Smooth muscle cell of the brain vasculature (primary cell): ENCODE results near the gene IL21R.

ENCODE experiments used
- DNase-seq: peaks from one replicate; pipeline ENCODE4 v3.0.0-alpha.2; 2012; ENCODE audit warnings: low read depth, low spot score

Gene IL21R

DNA sequence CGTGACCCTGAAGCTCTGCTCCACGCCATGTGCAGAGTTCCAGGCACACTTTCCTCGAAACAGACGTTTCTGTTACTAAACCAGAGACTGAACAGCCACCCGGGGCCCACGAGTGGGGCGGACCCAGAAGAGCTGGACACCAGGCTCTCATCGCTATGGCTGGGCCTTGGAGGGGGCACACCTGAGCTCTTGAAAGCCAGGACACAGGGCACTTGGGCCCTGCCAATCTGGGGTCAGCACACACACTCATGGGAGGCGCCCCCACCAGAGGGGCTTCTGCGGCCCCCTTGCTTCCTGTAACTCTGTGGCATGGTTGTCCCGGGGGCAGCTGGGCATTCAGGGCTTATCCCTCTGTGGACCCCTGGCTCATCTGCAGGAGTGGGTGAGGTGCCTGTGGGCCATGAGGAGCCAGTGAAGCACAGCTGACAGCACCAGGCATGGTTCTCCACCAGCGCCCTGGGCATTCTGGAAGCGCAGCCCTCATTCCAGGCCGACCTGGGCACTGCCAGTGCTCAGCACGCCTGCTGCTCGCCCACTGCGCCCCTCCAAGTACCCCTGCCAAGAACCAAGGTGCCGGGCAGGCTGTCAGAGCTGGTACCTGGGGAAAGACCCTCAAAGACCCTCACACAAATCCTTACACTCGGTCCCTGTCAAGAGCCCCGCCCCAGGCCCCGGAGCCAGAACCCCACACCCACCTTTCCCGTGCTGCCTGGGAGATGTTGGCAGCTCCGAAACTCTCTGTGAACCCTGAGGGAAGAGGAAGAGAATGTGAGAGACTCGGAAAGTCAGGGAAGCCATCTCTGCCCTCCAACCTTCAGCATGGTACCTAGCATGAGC, 61.1 kb downstream of the IL21R start:
- no peak for DNase-seq

DNA sequence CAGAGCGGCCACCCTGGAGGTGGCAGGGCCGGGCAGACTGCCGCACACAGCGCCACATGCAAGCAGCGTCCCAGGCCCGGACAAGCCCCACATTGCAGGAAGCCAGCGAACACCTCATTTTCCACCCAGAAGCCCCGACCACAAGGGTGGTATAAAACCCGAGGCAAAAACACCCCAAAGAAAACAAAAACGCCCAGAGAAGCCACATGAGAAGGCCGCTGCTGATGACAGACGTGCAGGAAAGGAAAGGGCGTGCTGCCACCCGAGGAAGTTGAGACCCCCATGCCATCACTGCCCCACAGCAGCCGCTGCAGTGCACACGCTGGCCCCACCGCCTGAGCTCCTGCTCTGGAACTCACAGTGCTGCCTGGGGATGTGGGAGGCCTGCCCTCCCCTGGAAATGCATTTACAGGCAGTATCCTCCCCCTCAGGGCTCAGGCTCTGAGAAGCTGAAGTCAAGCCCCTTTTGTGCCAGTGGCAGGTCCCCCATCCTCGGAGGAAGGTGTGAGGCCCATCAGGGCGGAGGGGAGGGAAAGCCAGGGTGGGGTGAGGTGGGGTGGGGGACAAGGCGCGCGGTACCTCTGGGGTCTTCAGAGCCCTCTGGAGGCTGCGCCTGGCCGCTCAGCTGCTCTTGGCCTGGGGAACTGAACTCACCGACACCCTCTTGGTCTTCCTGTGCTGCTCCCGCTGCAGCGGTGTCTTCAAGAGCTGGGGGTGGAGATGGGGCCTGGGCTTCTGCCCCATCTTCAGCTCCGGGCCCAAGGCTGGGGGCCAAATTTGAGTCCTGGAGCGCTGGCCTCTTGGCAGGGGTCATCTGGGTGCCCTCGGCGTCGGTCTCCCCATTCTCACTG, 62.0 kb downstream of the IL21R start:
- DNase-seq: no peak

DNA sequence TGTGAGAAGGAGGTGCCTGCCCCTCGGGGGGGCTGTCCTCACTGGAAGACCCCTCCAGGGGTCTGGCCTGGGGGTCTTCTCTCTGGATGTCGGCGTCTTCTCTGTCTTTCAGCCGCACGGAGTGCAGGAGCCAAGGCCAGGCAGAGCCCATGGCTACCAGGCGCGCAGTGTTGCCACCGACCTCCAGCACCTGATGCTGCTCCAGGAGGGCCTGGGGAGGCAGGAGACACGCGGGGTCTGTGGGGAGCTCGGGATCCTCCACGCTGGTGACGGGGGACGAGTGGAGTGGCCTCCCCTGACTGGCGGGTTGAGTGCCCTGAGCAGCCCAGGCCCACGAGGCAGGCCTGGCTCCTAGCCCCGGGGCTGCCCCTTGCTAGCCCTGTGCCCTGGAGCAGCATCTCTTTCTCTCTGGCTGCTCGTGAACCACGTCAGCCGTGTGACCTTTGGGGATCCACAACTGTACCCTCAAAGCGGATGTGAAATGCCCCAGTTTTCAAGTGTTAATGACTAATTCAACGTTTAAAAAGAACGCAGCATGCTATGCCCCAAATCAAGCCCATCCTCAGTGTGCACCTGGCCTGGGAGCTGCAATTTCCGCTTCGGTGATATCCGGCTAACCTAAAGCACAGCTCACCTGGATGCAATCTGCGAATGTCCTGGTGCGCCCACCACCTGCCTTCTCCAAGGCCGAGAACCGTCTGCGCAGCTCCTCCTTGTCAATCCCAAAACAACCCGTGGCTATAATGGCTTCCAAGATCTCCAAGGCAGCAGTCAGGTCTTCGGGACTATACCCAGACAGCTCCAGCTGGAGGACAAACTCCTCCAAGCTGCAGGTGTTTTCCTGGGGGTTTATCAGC, 62.9 kb downstream of the IL21R start:
- DNase-seq: no peak

DNA sequence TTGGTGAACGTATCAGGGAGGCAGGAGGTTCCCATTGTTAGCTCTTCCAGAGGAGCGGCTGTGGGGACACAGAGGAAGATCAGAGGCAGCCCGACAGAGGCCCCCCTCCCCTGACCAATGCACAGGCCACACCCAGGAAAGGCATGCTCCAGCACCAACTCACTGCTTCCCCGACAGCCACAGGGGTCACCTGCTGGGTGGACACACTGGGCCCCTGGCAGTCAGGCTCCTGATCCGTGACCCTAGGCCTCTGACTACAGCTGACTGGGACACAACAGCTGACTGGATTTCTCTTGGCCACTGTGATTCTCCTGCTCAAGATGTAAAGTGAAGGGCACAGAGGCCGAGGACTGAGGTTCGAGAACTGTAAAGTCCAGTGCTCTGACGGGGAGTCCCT, 63.5 kb downstream of the IL21R start:
- DNase-seq: no peak

DNA sequence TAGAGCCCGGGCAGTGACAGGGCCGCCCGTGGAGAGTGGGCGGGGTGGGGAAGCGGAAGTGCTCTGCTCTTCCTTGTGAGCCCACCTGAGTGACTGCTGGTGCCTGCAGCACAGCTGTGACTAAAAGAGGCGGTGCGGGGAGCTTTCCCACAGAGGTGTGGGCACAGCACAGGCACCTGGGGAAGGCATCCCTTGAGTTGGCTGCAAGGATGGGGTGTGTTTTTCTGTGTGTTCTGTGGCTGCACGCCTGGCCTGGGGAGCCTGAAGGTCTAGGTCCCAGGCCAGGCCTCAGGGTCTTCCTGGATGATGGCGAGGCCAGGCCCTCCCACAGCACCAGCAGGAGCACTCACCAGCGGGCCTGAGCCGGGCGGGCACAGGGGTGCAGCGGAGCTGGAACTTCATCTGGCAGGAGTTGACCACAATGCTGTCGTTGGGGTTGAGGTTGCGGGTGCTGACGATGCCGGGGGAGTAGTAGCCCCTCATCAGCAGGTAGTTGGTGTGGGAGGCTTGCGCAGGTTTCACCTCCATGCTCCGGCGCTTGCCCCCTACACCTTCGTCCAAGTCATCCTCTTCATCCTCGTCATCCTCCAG, 67.1 kb downstream of the IL21R start:
- no peak for DNase-seq

DNA sequence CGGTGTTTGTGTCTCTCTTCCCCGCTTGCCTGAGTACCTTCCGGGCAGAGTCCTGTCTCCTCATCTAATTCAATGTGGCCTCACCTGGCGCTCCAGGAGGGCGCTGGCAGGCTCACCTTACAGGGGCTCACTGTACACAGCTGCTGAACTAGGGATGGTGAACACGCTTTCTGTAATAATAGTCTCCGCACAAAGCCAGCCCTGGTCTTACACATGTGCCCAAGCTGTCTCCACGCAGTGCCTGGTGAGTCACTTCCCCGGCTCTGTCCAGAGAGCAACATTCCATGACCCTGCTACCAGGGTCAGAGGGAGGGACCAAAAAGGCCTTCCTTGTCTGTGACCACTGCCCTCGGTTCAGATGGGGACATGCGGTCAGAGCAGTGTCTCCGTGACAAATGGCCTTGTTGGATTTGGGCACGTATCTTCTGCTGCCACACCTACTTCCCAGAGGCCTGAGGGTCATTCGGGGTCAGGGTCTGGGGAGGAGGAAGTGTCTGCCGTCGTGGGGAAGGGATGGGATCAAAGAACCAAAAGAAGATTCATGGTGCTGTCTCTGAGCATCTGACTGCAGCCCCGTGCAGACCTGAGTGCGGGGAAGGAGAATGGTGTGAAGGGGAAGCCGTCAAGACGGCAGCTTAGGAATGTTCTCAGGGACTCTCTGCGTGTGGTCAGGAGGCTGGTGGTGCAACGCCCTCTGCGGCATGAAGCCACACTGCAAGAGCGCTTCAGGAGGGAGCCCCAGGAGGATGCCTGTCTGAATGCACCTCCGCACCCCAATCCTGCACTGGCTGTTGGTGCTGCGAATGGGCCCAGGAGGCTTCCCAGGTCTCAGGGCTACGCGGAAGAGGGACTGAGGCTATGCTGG, 68.8 kb downstream of the IL21R start:
- no peak for DNase-seq

DNA sequence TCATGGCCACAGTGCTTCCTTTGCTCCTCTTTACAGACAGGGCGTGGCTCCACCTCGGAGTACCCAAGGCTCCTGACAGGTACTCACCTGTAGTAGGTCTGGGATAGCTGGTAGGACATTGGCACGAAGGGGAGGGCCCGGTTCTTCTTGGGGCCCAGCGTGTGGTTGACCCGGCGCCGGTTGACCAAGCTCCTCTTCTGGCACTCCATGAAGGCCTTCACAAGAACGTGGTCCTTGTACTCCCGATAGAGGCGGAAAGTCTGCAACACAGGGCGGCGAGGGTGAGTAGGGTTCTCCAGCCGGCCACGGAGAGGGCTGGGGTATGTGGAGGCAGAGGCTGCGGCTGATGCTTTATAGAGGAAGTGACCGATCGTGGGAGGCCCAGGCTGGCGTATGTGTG, 69.7 kb downstream of the IL21R start:
- DNase-seq: no peak

DNA sequence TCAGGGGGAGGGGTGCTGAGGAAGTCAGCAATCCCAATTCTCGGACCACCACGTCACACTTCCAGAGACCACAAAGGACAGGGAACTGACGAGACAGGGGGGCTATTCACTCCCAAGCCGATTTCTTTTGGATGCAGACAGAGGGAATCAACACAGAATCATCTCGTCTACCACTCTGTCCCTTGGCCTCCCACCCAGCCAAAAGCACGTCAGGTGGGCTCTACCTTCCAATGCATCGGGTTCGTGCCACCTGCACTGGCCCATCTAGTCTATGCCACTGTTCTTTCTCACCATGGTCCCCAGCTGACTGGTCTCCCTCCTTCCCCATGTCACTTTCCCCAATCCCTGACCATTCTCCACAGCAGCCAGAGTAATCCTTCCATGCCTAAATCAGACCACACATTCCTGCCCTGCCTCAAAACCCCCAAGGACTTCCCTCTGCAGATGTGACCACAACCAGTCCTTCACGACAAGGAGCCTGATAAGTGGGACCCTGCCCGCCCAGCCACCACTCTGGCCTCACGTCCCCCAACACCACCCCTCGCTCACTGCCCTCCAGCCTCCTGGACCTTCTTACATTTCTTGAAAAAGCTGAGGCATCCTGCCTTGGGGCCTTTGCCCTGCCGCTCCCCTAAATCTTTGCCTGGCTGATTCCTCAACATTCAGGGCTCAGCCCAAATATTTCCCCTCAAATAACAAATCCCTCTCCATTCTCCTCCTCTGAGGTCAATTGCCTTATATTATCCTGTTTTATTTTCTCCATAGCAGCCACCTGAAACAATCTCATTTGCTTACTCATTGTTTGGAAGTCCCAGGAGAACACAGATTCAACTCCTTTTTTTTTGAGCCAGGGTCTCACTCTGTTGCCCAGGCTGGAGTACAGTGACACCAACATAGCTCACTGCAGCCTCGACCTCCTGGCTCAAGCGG, 70.4 kb downstream of the IL21R start:
- DNase-seq: no peak

DNA sequence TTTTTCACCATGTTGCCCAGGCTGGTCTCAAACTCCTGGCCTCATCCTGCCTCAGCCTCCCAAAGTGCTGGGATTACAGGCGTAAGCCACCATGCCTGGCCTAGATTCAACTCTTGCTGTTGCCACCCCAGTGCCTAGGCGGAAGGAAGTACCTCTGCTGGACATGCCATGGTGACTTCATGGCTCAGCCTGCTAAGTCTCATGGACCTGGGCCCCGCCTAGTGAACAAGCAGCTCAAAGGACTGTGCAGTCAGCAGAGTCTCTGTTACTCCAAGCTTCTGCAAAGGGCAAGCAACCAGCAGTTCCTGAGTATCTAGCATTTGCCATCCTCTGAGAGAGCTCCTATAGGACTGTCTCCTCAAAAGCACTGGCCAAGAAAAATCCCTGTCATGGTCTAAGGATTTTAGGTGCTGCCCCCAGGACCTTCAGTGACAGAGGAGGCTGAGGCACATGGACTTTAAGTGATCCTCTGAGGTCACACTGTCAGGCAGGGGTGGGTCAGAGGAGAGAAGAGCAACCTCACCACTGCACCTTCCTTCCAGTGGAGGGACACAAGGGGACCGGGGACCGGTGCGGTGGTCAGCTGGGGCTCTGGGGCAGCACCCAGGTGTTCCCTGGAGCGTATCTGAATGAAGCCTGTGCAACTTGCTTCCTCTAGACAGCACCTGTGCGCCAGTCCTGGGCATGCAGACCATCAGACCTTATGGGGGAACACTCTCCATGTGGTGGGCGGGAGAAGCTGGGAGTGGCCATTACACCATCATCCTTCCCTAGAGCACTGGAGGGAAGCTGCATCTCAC, 71.3 kb downstream of the IL21R start:
- DNase-seq: no peak

DNA sequence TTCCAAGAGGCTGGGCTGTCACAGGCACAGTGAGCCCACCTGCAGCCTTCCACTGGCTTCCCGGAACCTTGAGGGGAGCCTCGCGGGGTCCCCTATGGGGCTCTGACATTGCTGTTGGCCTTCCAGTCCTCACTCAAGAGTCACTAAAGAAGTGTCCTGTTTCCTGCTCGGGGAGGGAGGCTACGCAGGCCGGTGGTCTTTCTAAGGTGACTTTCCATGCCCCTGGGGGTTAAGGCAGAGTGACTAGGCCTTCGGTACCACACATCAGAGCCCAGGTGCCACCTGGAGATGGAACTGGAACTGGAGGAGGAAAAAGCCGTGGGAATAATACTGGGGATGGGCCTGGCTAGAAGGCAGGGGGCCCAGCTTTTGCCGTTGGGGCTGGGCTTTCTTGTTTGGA, 72.1 kb downstream of the IL21R start:
- no peak for DNase-seq

DNA sequence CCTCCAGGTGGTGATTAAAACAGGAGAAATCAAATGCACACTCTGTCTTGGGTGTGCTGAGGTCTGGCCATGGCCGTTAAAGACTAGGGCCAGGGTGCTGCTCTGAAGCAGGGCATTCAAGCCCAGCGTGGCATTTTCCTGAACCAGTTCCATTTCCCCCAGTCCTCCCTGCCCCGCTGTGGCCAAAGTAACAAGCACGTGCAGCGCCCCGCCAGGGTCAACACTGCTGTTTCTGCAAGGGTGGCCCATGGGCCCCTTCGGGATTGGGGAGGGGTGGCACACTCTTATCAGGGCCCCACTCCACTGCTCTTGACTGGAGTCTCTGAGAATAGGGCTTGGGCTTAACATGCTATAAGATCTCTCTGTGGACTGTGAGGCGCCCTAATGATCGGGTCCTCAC, 72.9 kb downstream of the IL21R start:
- no peak for DNase-seq

DNA sequence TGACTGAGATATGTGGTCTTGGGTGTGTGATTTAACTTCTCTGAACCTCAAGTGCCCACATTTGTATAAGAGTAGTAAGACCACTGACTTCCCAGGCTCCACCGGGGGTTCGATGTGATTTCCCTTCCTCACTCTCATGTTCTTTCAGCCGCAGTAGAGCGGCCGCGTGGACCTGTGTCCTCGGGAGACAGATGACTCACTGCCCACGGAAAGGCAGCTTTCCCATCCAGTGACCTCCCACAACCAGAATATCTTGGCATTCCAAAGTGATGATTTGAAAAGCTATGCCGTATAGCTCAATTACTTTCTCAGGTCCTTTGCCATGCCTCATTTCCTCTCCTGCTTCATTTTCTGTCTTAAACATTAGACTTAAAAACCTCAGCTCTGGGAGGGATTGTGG, 73.6 kb downstream of the IL21R start:
- DNase-seq: no peak

DNA sequence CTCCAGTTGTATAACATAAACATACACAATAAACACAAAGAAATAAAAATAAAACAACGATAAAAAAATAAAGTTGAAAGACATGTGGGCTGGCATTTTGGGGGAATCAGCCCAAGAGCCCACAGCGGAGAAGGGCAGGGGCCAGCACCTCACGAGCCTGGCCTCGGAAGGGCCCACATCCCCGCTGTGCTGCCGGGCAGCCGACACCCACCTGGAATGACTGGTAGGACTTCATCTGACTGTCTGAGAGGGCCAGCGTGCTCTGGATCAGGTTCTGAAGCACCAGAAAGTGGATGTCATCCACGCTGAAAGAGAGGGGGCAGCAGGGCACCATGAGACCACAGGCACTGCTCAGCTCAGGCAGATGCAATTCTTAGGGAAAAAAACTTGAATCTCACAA, 74.3 kb downstream of the IL21R start:
- no peak for DNase-seq

DNA sequence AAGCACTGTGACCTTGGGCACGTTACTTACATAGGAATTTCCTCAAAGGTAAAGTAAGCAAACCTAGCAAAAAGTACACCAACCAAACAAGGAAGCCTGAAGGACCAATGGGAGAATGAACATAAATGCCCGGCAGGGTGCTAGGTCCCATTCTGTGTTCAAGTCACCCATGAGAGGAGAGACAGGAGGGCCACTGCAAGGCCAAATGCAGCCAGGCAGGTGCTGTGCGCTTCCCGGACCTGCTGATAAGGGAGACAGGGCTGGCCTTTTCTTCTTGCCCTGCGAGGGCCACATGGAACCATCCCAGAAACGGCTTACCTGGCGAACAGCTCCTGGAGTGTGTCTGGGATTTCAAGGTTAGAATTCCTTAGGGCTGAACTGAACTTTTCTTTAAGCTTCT, 78.8 kb downstream of the IL21R start:
- DNase-seq: no peak

DNA sequence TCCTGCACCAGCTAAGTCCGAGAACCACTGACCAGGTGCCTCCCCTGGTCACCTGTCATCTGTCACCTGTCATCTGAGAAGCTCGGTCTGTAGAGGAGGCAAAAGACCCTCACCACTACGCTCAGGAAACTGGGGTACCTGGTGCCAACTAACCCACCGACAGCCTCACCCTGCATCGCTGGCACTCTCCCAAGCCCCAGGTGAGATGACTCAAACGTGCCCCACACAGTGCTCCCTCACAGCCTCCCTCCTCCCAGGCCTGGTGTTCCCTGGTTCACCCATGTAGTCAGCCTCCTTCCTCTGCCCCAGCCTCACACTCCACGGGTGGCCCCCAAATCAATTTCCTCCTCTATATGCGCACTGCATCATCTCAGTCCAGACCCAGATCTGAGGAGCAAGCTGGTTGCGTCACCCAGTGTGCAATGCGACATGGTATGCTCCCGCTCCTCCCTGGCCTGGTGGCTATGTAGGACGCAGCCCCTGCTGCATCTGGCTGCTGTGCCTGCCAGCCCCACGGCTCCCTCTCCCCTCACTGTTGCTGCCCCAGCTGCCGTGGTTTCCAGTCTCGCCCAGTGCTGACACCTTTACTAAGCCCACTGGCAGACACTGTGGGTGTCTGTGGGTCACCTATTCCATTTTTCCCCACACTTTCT, 79.4 kb downstream of the IL21R start:
- DNase-seq: no peak

DNA sequence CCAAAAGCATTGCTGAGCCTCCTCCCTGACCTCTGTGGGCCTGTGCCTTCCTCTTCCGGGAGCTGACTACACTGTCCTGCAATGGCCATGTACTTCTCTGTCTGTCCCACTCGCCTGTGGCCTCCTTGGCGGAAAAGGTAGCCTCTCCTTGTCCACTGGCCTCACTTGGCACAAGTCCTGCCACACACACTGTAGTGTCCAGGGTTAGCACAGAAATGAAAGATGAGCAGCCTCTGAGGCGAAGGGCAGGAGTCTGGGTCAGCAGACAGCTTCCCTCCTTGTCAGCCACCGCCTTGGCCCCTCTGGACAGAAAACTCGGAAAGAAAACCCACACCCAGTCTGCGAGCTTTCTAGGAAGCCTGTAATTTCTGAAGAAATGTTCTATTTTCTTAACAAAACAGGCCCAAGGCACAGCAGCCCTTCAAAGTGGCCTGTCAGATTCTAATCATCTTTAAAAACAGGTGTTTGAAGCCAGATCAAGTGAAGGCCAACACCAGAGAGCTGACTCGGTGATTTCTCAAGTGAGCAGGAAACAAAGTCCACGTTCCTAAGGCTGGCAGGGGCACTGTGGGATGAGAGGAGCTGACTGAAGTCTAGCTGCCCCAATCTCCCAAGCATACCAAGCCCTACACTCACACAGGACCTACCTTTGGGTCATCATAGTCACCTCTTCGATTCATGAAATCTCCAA, 80.6 kb downstream of the IL21R start:
- no peak for DNase-seq

DNA sequence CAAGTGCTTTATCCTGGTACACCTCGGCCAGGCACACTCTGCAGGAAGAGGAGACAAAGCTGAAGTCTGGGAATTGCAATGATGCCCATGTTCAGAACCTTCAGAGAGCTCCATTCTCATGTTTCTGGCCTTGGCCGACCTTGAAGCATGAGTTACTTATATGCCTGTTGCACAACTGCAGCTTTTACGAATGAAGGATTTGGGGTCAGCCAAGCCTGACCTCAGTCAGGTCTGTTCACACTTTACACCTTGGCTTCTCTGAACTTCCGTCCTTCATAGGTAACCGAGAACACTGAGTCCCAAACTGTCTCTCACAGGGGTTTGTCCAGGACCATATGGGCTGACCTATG, 81.1 kb downstream of the IL21R start:
- no peak for DNase-seq

DNA sequence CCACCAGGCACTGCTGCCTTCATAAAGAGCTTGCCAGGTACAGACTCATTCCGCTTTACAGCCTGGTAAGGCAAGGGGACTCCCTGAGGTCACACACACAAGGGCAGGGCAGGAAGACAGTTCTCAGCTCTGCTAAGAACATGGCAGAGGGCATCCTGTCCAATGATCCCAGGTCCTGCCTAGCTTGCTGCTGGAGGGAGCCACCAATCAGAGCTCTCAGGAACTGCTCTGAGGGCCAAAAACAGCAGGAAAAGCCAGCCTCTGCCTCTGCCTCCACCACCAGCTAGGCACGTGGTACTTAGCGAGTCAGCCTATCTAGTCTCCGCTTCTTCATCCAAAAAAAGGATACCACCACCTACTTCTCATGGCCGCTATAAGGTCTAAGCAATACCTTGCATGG, 81.7 kb downstream of the IL21R start:
- no peak for DNase-seq
